Liver (tissue), 3 donors: ENCODE data around the gene PHYHD1.

Experiments used
- EGR1 ChIP-seq, 2 donors: IDR thresholded peaks; 2 replicates each; pipeline ENCODE4 v1.6.1; 2016 to 2018; ENCODE audit warnings: antibody characterized with exemption in 2 of 2, low read depth in 2 of 2
- GABPA ChIP-seq, 2 donors: IDR thresholded peaks in 1 of 2; conservative IDR thresholded peaks in 1 of 2; 2 replicates each; pipeline ENCODE4 v1.6.1; 2016; ENCODE audit warnings: antibody characterized with exemption in 2 of 2, mild to moderate bottlenecking in 1 of 2, moderate library complexity in 1 of 2
- HNF4G ChIP-seq: IDR thresholded peaks from 2 replicates; pipeline ENCODE4 v1.6.1; 2016; ENCODE audit warnings: antibody characterized with exemption
- RAD21 ChIP-seq, 2 donors: IDR thresholded peaks; 2 replicates each; pipeline ENCODE4 v1.6.1; 2016; ENCODE audit warnings: antibody characterized with exemption in 2 of 2, mild to moderate bottlenecking in 2 of 2
- RXRA ChIP-seq, 2 donors: IDR thresholded peaks; 2 replicates each; pipeline ENCODE4 v1.6.1; 2017 to 2018; ENCODE audit warnings: antibody characterized with exemption in 2 of 2, mild to moderate bottlenecking in 1 of 2
- TAF1 ChIP-seq: conservative IDR thresholded peaks from 2 replicates; pipeline ENCODE4 v1.6.1; 2016; ENCODE audit warnings: antibody characterized with exemption, mild to moderate bottlenecking
- YY1 ChIP-seq: IDR thresholded peaks from 2 replicates; pipeline ENCODE4 v1.6.1; 2016; ENCODE audit warnings: antibody characterized with exemption, mild to moderate bottlenecking
- ZBTB33 ChIP-seq: IDR thresholded peaks from 2 replicates; pipeline ENCODE4 v1.6.1; 2016; ENCODE audit warnings: antibody characterized with exemption
- TF ChIP-seq, protein P1 (sequence below): fragments of 150-350 bp; IDR thresholded peaks from 2 replicates; pipeline ENCODE4 v1.5.1; 2017; ENCODE audit warnings: improper control_type of control experiment, low read depth, low read length; ENCODE audit not compliant: missing input control
- TF ChIP-seq, protein P2 (sequence below): IDR thresholded peaks from 2 replicates; pipeline ENCODE4 v1.6.1; 2016; ENCODE audit warnings: antibody characterized with exemption
- donor health status: healthy.
- donor health status: healthy.

GRCh38 chr9:128891321-128892220, 29.2 kb upstream of the PHYHD1 start:
- TF ChIP-seq, protein P1, sequence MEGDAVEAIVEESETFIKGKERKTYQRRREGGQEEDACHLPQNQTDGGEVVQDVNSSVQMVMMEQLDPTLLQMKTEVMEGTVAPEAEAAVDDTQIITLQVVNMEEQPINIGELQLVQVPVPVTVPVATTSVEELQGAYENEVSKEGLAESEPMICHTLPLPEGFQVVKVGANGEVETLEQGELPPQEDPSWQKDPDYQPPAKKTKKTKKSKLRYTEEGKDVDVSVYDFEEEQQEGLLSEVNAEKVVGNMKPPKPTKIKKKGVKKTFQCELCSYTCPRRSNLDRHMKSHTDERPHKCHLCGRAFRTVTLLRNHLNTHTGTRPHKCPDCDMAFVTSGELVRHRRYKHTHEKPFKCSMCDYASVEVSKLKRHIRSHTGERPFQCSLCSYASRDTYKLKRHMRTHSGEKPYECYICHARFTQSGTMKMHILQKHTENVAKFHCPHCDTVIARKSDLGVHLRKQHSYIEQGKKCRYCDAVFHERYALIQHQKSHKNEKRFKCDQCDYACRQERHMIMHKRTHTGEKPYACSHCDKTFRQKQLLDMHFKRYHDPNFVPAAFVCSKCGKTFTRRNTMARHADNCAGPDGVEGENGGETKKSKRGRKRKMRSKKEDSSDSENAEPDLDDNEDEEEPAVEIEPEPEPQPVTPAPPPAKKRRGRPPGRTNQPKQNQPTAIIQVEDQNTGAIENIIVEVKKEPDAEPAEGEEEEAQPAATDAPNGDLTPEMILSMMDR = no peak
- TF ChIP-seq RXRA (IDR thresholded peaks at IDR 0.05) (no peak), TAF1 (no peak), ZBTB33 (no peak), HNF4G (no peak), RAD21 (IDR thresholded peaks at IDR 0.05) (no peak), GABPA (IDR thresholded peaks at IDR 0.05 in 1 of 2, conservative IDR thresholded peaks at IDR 0.05 in 1 of 2) (no peak), YY1 (no peak), EGR1 (IDR thresholded peaks at IDR 0.05; ENCODE audit: low read depth in 2 of 2) (no peak)
- TF ChIP-seq, protein P2, sequence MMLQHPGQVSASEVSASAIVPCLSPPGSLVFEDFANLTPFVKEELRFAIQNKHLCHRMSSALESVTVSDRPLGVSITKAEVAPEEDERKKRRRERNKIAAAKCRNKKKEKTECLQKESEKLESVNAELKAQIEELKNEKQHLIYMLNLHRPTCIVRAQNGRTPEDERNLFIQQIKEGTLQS = no peak
